H1 (cell line): ENCODE results near the gene TLCD3B. TPM values are rescaled to one million over a fixed set of nuclear protein-coding genes. Genes with fewer than 3 reads are reported as not detected.

ENCODE experiments used
- CTCF ChIA-PET: fragments of 300-600 bp; sonication (Branson Sonifier 250); formaldehyde crosslinking; loops from one replicate; lab custom pipeline; 2021; ENCODE audit not compliant: partially characterized antibody; lab: Charles Lee
- POLR2A ChIA-PET: fragments of 300-600 bp; sonication (Branson Sonifier 250); formaldehyde crosslinking; loops from one replicate; lab custom pipeline; 2021; ENCODE audit warnings: inconsistent platforms; ENCODE audit not compliant: partially characterized antibody; lab: Charles Lee
- DNase-seq, 2 experiments: peaks; one replicate each; pipeline versions ENCODE4 v3.0.0 to v3.0.0-alpha.2; 2010 to 2022; ENCODE audit warnings: low spot score in 2 of 2, low read depth in 1 of 2, mixed read lengths in 1 of 2
- FAIRE-seq: peaks from 2 replicates; lab custom pipeline; 2011; peaks lifted over from hg19 to GRCh38; lab: Jason Lieb, UNC
- H2AFZ ChIP-seq: 2 replicates; pipeline ENCODE4 v1.8.1; 2012; ENCODE audit warnings: low read length, inconsistent platforms
- H2AK5ac ChIP-seq: 2 replicates; pipeline ENCODE4 v1.6.1; 2013; ENCODE audit warnings: low read depth, low read length
- H2BK120ac ChIP-seq: replicated peaks from 2 replicates; pipeline ENCODE3; 2013; ENCODE audit warnings: low read depth, low read length, inconsistent platforms
- H2BK12ac ChIP-seq: 2 replicates; pipeline ENCODE4 v1.6.1; 2013; ENCODE audit warnings: low read depth, low read length
- H2BK15ac ChIP-seq: 2 replicates; pipeline ENCODE4 v1.6.1; 2013; ENCODE audit warnings: low read length
- H2BK20ac ChIP-seq: 2 replicates; pipeline ENCODE4 v1.6.1; 2013; ENCODE audit warnings: low read length
- H2BK5ac ChIP-seq: 2 replicates; pipeline ENCODE4 v1.6.1; 2013; ENCODE audit warnings: low read depth, low read length
- H3K14ac ChIP-seq: 2 replicates; pipeline ENCODE4 v1.6.1; 2013; ENCODE audit warnings: inconsistent platforms; ENCODE audit not compliant: insufficient read length
- H3K18ac ChIP-seq: 2 replicates; pipeline ENCODE4 v1.6.1; 2013; ENCODE audit warnings: low read length; ENCODE audit errors: extremely low read depth
- H3K23ac ChIP-seq: 2 replicates; pipeline ENCODE4 v1.6.1; 2013; ENCODE audit warnings: inconsistent platforms; ENCODE audit not compliant: insufficient read length
- H3K23me2 ChIP-seq: 2 replicates; pipeline ENCODE4 v1.6.1; 2013; ENCODE audit warnings: low read depth, low read length
- H3K27ac ChIP-seq: 2 replicates; pipeline ENCODE4 v1.6.1; 2011; ENCODE audit warnings: low read depth, low read length, inconsistent platforms
- H3K27me3 ChIP-seq, 4 experiments: replicated peaks in 1 of 4; 1 replicate in 1 of 4; 2 replicates in 3 of 4; pipeline versions ENCODE4 v1.6.1 to v1.8.1; 2011 to 2013; ENCODE audit warnings: low read length in 3 of 4, mild to moderate bottlenecking in 3 of 4, inconsistent platforms in 2 of 4, mixed read lengths in 2 of 4, moderate library complexity in 1 of 4; ENCODE audit not compliant: control insufficient read depth in 3 of 4, insufficient read depth in 3 of 4; ENCODE audit errors: extremely low read depth in 1 of 4
- H3K36me3 ChIP-seq, 4 experiments: 2 replicates each; pipeline versions ENCODE4 v1.6.1 to v1.8.1; 2011 to 2013; ENCODE audit warnings: mild to moderate bottlenecking in 4 of 4, low read length in 3 of 4, moderate library complexity in 2 of 4, control low read depth in 1 of 4, inconsistent platforms in 1 of 4; ENCODE audit not compliant: insufficient read depth in 4 of 4, control insufficient read depth in 2 of 4
- H3K4ac ChIP-seq: replicated peaks from 2 replicates; pipeline ENCODE3; 2013; ENCODE audit warnings: low read length, low read depth, mixed read lengths, inconsistent platforms; ENCODE audit not compliant: insufficient read length
- H3K4me1 ChIP-seq, 4 experiments: replicated peaks in 1 of 4; 1 replicate in 1 of 4; 2 replicates in 3 of 4; pipeline versions ENCODE4 v1.6.1 to v1.8.1; 2011 to 2013; ENCODE audit warnings: low read length in 3 of 4, inconsistent platforms in 2 of 4, mixed read lengths in 1 of 4; ENCODE audit not compliant: insufficient read depth in 4 of 4, control insufficient read depth in 3 of 4
- H3K4me2 ChIP-seq, 2 experiments: 2 replicates each; pipeline versions ENCODE4 v1.6.1 to v1.8.1; 2011 to 2013; ENCODE audit warnings: low read depth in 2 of 2, low read length in 2 of 2, control low read depth in 1 of 2, inconsistent platforms in 1 of 2, mild to moderate bottlenecking in 1 of 2; ENCODE audit not compliant: insufficient read depth in 1 of 2
- H3K4me3 ChIP-seq, 4 experiments: fragments of 200-600, 300-600 bp in 1 of 4; sonication (generic), shearing (Covaris generic), sonication (Bioruptor Twin) in 1 of 4; 2 replicates each; pipeline versions ENCODE4 v1.5.1 to v1.8.1; 2011 to 2016; ENCODE audit warnings: low read length in 4 of 4, low read depth in 3 of 4, control low read depth in 2 of 4, inconsistent platforms in 2 of 4, mild to moderate bottlenecking in 2 of 4, mixed read lengths in 1 of 4, moderate library complexity in 1 of 4; ENCODE audit not compliant: insufficient read depth in 2 of 4; ENCODE audit errors: extremely low read depth in 1 of 4
- H3K56ac ChIP-seq: replicated peaks from 2 replicates; pipeline ENCODE3; 2013; ENCODE audit warnings: low read depth, mild to moderate bottlenecking, mixed read lengths, low read length, inconsistent platforms; ENCODE audit not compliant: insufficient read length
- H3K79me1 ChIP-seq: 2 replicates; pipeline ENCODE4 v1.6.1; 2013; ENCODE audit warnings: low read depth, low read length, control low read depth
- H3K79me2 ChIP-seq, 2 experiments: 2 replicates each; pipeline versions ENCODE4 v1.6.1 to v1.8.1; 2012 to 2013; ENCODE audit warnings: low read length in 2 of 2, mild to moderate bottlenecking in 2 of 2, inconsistent platforms in 1 of 2; ENCODE audit not compliant: insufficient read depth in 2 of 2, control insufficient read depth in 1 of 2
- H3K9ac ChIP-seq, 4 experiments: replicated peaks in 1 of 4; 1 replicate in 1 of 4; 2 replicates in 3 of 4; pipeline versions ENCODE4 v1.6.1 to v1.8.1; 2011 to 2013; ENCODE audit warnings: low read depth in 3 of 4, low read length in 3 of 4, control low read depth in 2 of 4, mild to moderate bottlenecking in 2 of 4, moderate library complexity in 2 of 4, inconsistent platforms in 1 of 4; ENCODE audit errors: extremely low read depth in 1 of 4
- H3K9me3 ChIP-seq, 2 experiments: 2 replicates each; pipeline versions ENCODE4 v1.6.1 to v1.8.1; 2012 to 2013; ENCODE audit warnings: mild to moderate bottlenecking in 2 of 2, moderate library complexity in 2 of 2, control low read depth in 1 of 2, inconsistent platforms in 1 of 2, low read depth in 1 of 2, low read length in 1 of 2, mixed read lengths in 1 of 2; ENCODE audit not compliant: insufficient read depth in 2 of 2
- H4K20me1 ChIP-seq, 2 experiments: replicated peaks in 1 of 2; 2 replicates each; pipeline versions ENCODE3 to v1.8.1; 2011 to 2013; ENCODE audit warnings: inconsistent platforms in 2 of 2, low read length in 2 of 2, mild to moderate bottlenecking in 1 of 2; ENCODE audit not compliant: insufficient read depth in 2 of 2, control insufficient read depth in 1 of 2
- H4K5ac ChIP-seq: 2 replicates; pipeline ENCODE4 v1.6.1; 2013; ENCODE audit warnings: low read length, low read depth, mixed read lengths, inconsistent platforms; ENCODE audit not compliant: insufficient read length
- H4K8ac ChIP-seq: 2 replicates; pipeline ENCODE4 v1.8.0; 2013; ENCODE audit warnings: mild to moderate bottlenecking, moderate library complexity, low read length, inconsistent platforms; ENCODE audit not compliant: insufficient read depth; ENCODE audit errors: extremely low read depth
- H4K91ac ChIP-seq: replicated peaks from 2 replicates; pipeline ENCODE3; 2013; ENCODE audit warnings: low read length, mixed read lengths, inconsistent platforms; ENCODE audit not compliant: insufficient read length
- ATF2 ChIP-seq: IDR thresholded peaks from 2 replicates; pipeline ENCODE4 v1.6.1; 2012; ENCODE audit warnings: low read length, inconsistent platforms
- CEBPB ChIP-seq: IDR thresholded peaks from 2 replicates; pipeline ENCODE4 v1.6.1; 2012; ENCODE audit warnings: low read depth, low read length
- EP300 ChIP-seq, 2 experiments: IDR thresholded peaks; 1 replicate in 1 of 2; 2 replicates in 1 of 2; pipeline ENCODE4 v1.6.1; 2011 to 2012; ENCODE audit warnings: low read depth in 2 of 2, low read length in 2 of 2, mild to moderate bottlenecking in 2 of 2, borderline replicate concordance in 1 of 2, inconsistent platforms in 1 of 2, moderate library complexity in 1 of 2
- MAX ChIP-seq: IDR thresholded peaks from 2 replicates; pipeline ENCODE4 v1.6.1; 2012; ENCODE audit warnings: inconsistent platforms
- POU5F1 ChIP-seq: IDR thresholded peaks from 2 replicates; pipeline ENCODE4 v1.6.1; 2011; ENCODE audit warnings: low read depth, mild to moderate bottlenecking, low read length, moderate library complexity
- TCF12 ChIP-seq: IDR thresholded peaks from 2 replicates; pipeline ENCODE4 v1.6.1; 2011; ENCODE audit warnings: low read depth, mild to moderate bottlenecking, low read length
- WGBS, 2 experiments: shearing (Covaris generic) in 1 of 2; methylation state at CpG; one replicate each; pipeline versions ENCODE4 v1.1.6 to v1.1.7; 2013 to 2015; ENCODE audit warnings: low lambda C conversion rate in 2 of 2, mixed read lengths in 2 of 2, inconsistent platforms in 1 of 2, low coverage in 1 of 2, missing lambda C conversion rate in 1 of 2; ENCODE audit not compliant: insufficient replicate concordance in 2 of 2, insufficient coverage in 1 of 2, insufficient read length in 1 of 2; ENCODE audit errors: extremely low coverage in 1 of 2, missing lambda C conversion rate in 1 of 2; 5-methylcytosine and 5-hydroxymethylcytosine counted together
- polyA plus RNA-seq, 7 experiments: library from polyadenylated mRNA; depleted of rRNA in 3 of 7; stranded (reverse) in 5 of 7; unstranded in 2 of 7; fragments of >200 nt in 5 of 7; fragments of 200-250 nt in 2 of 7; gene quantifications; 1 replicate in 5 of 7; 2 replicates in 1 of 7; 4 replicates in 1 of 7; pipeline versions ENCODE4 v1.2.1 to v1.2.3, GENCODE V29; 2011 to 2013; ENCODE audit warnings: missing spikeins in 2 of 7, mixed read lengths in 2 of 7
- total RNA-seq: library from RNA; stranded (reverse); fragmentation: NEBNext Ultra II Directional; extraction: Animal tissue kit (Norgen Biotek cat#: 25700); gene quantifications from 2 replicates; pipeline ENCODE4 v1.2.1, GENCODE V29; 2021
- TF ChIP-seq, protein P1 (sequence below), 3 experiments: IDR thresholded peaks; 1 replicate in 2 of 3; 2 replicates in 1 of 3; pipeline versions ENCODE4 v1.5.1 to v1.6.1; 2011; ENCODE audit warnings: low read length in 3 of 3, mild to moderate bottlenecking in 3 of 3, inconsistent platforms in 2 of 3, low read depth in 1 of 3, moderate library complexity in 1 of 3; ENCODE audit not compliant: insufficient read depth in 1 of 3; ENCODE audit errors: control extremely low read depth in 1 of 3

Gene TLCD3B
- total and polyA plus RNA-seq, 2 of the 8 experiments (the other 6 are each of a cell fraction or from before 2014, with no cell fraction given): 15.2 to 26.9 TPM

- no peak overlapping the region for H2BK15ac ChIP-seq
- no peak overlapping the region for H3K56ac ChIP-seq
- peaks cover 0 to 22% (median 4%) of the 10 kb centered on the region in 4 experiments; a peak in 6 of 8 replicates for H3K36me3 ChIP-seq
- no peak overlapping the region for H2BK5ac ChIP-seq
- no peaks in the 10 kb centered on the region for H3K9me3 ChIP-seq
- peaks cover 3% of the 10 kb centered on the region; the same call in 1 of the 2 replicates for H3K79me1 ChIP-seq
- peaks cover 0 to 8% (median 3%) of the 10 kb centered on the region in 4 experiments; a peak in 4 of 7 replicates for H3K4me1 ChIP-seq
- H4K8ac ChIP-seq: no peak overlapping the region
- H3K9ac ChIP-seq: no peak overlapping the region
- peaks cover 0 to 7% of the 10 kb centered on the region in 2 experiments; a peak in 1 of 4 replicates for H3K79me2 ChIP-seq
- no peak overlapping the region for H3K4ac ChIP-seq
- H3K4me3 ChIP-seq: no peak overlapping the region
- H3K27ac ChIP-seq: no peak overlapping the region
- no peak overlapping the region for H2AFZ ChIP-seq
- H4K20me1 ChIP-seq: no peaks in the 10 kb centered on the region
- no peak overlapping the region for H3K18ac ChIP-seq
- no peak overlapping the region for H2BK20ac ChIP-seq
- H4K5ac ChIP-seq: no peak overlapping the region
- no peak for FAIRE-seq
- CTCF ChIA-PET: interaction anchor here (0.9 to 2.5 kb wide), 5 partner anchors 10 to 38 kb away, joined by 3 to 9 read pairs (median 3); partner anchors contain the start of genes C16orf92 and TLCD3B
- no peak overlapping the region for H2AK5ac ChIP-seq
- POLR2A ChIA-PET: interaction anchor here (0.7 to 5.5 kb wide), 12 partner anchors 8 to 185 kb away, joined by 3 to 34 read pairs (median 4); partner anchors contain the start of genes ASPHD1, C16orf92, DOC2A and KCTD13
- no peak overlapping the region for H2BK12ac ChIP-seq
- no peak overlapping the region for H4K91ac ChIP-seq
- 96% methylated on average over 24 of the region's 25 CpGs; no CpG with 5 or more reads in 1 of the 2 experiments for WGBS, 2 experiments
- no peak overlapping the region for H3K14ac ChIP-seq
- no peak overlapping the region for H2BK120ac ChIP-seq
- DNase-seq: no peak
- H3K23me2 ChIP-seq: peaks cover 9% of the 10 kb centered on the region; the same call in 1 of the 2 replicates
- no peak overlapping the region; a peak in 1 of 4 replicates for H3K4me2 ChIP-seq
- no peak overlapping the region for H3K23ac ChIP-seq
- H3K27me3 ChIP-seq: no peaks in the 10 kb centered on the region
- TF ChIP-seq EP300 (IDR thresholded peaks at IDR 0.05; ENCODE audit: borderline replicate concordance in 1 of 2, low read depth in 2 of 2, low read length in 2 of 2) (no peak), TCF12 (no peak), POU5F1 (no peak), ATF2 (no peak), CEBPB (no peak), MAX (no peak)
- TF ChIP-seq, protein P1, sequence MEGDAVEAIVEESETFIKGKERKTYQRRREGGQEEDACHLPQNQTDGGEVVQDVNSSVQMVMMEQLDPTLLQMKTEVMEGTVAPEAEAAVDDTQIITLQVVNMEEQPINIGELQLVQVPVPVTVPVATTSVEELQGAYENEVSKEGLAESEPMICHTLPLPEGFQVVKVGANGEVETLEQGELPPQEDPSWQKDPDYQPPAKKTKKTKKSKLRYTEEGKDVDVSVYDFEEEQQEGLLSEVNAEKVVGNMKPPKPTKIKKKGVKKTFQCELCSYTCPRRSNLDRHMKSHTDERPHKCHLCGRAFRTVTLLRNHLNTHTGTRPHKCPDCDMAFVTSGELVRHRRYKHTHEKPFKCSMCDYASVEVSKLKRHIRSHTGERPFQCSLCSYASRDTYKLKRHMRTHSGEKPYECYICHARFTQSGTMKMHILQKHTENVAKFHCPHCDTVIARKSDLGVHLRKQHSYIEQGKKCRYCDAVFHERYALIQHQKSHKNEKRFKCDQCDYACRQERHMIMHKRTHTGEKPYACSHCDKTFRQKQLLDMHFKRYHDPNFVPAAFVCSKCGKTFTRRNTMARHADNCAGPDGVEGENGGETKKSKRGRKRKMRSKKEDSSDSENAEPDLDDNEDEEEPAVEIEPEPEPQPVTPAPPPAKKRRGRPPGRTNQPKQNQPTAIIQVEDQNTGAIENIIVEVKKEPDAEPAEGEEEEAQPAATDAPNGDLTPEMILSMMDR (IDR thresholded peaks at IDR 0.05; ENCODE audit: control extremely low read depth in 1 of 3, insufficient read depth in 1 of 3, low read depth in 1 of 3, low read length in 3 of 3): no peak
These were observed 37.7 kb downstream of the TLCD3B start for GRCh38 chr16:29993191-29993902.
